Measurements from ENCODE around the gene TMEFF2.

The TMEFF2 gene

DNA sequence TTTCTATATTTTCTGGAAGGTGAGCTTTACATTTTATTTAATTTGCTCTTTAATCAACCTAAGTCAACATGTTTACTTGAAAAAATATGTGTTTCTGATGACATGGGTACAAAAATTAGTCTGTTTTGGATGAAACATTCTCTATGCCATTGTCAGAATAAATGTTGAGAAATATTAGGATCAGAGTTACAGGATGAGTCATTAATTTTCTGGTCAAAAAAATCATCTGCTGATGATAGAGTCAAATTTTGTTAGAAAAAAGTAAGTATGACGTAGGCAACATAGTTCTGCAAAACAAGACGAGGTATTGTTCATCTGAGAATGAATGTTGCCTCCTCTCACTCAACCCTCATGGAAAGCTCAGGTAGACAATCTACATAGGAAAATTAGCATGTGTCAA is 240.3 kb downstream of the TMEFF2 start:
- no peak for DNase-seq

- no peak for DNase-seq
Observed at GRCh38 chr2:191952515-191953270, 242.0 kb downstream of the TMEFF2 start.

GRCh38 chr2:191951832-191952231 is 242.9 kb downstream of the TMEFF2 start:
- DNase-seq, result no peak

DNA sequence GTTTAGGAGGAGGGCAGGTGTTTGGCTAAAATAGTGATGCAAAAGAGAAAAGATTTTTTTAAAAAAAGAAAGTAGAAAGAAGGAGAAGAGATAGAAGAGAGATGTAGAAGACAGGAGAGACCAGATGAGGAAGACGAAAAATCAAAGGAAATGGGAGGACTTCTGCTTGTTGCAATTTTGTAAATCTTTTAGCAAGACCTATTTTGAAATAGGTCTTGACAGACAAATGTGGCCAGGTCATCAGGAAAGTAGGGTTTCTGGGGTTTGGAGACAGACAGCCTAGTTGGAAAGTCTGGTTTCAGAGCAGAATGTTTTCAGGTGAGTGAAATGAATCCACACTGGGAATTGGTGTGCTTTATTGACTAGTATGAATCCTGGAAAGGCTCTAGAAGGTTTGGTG is 243.4 kb downstream of the TMEFF2 start:
- no peak for DNase-seq

DNA sequence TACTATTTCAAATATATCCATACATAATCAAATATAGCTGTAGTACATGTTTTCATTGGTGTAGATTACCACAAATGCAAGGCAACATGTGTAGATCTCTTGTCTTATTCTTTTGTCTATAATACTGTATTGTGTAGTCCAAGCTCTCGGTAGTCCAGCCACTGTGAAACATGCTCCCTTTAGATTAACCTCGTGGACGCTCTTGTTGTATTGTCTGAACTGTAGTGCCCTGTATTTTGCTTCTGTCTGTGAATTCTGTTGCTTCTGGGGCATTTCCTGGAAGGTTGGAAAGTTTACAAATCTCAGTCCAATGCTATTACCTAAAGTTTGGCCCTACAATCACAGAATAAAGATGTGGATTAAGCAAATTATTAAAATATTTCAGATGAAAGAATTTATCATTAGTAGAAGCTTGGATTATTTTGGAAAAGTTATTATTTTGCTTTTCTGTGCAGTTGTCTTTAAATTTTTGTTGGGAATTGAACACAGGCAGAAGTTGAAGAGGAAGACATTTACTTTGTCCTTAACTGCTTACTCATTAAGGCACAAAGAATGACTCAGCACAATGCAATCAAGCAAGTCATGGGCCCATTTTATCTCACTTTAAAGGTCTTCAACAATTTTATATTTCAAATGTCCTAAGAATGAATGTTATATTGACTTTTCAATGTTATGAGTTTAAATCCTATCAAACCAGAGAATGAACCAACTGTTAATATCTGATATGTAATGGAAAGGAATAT is 244.4 kb downstream of the TMEFF2 start:
- DNase-seq, result peak; percentile 68

GRCh38 chr2:191947235-191947634 is 247.5 kb downstream of the TMEFF2 start:
- DNase-seq, result no peak

- no peak for DNase-seq
Observed at GRCh38 chr2:191946471-191947182, 248.1 kb downstream of the TMEFF2 start.

DNA sequence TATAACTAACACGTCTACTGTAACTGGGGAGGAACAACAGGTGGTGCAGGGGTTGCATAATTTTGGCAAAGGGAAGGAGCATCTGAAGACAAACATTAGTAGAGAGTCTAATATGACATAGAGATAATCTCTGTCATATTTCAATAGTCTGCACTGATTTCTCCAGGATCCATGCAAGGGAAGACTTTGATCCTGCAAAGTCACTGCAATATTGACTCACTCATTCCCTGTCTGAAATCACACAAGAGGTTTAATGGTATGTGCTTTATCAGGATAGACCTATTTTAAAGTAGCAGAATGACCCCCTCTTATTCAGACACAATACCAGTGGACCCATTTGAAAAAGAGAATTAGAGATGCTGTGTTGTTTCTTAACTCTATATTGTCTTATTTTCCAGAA is 249.1 kb downstream of the TMEFF2 start:
- no peak for DNase-seq

GRCh38 chr2:191942739-191943103 is 252.0 kb downstream of the TMEFF2 start:
- no peak for DNase-seq

DNA sequence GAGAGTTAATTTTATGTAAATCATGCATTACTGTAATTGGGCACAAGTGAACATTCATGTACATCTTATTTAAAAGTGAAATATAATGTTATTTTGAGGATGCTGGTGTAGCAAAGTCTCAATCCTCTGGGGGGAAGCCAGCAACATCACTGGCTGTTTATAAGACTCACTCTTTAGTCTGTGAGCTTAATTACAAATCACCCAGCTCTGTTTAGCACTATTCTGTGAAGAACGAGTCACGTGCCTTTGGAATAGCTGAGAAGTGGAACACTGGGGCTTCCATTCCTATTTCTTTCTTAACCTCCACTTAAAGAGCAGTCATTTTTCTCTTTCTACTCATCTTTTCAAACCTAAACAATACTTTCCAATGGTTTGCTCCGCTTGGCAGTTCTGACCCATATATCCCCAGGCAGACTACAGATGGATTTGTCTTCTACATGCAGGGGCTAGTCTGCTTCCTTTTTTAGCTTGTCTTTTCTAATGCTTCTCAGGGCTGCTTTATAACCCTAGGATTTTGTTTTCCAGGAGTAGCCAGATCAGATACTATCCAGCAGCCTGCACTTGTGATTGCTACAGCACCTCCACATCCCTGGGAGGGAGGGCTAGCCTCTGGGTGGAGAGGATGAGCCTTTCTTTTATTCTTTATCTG is 252.5 kb downstream of the TMEFF2 start:
- peak; percentile 39 for DNase-seq

- no peak for DNase-seq
Observed at GRCh38 chr2:191941376-191941929, 253.3 kb downstream of the TMEFF2 start.

- no peak for DNase-seq
Observed at GRCh38 chr2:191938779-191939178, 256.0 kb downstream of the TMEFF2 start.

GRCh38 chr2:191936882-191937405 is 257.8 kb downstream of the TMEFF2 start:
- no peak for DNase-seq

- no peak for DNase-seq
Observed at GRCh38 chr2:191935247-191935646, 259.5 kb downstream of the TMEFF2 start.

GRCh38 chr2:191933307-191934105 is 261.2 kb downstream of the TMEFF2 start:
- no peak for DNase-seq

DNA sequence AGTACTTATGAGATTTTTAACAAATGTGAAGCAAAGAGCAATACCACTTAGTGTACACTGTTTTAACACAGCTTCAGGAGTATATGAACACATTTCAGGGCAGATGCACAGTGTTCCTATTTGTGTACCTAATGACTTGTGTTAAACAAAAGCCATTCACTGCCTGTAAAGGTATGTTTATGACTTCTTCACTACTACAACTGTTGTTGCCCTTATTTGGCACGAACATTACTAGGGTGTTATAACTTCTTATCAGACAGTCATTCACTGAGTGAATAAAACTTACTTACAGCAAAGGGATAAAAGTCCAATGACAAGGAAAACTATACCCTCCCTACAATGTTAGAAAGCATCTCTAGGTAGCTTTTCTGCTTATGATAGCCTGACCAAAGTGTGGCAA is 262.4 kb downstream of the TMEFF2 start:
- DNase-seq, result no peak

GRCh38 chr2:191931329-191931728 is 263.4 kb downstream of the TMEFF2 start:
- DNase-seq, result no peak

GRCh38 chr2:191930205-191930604 is 264.5 kb downstream of the TMEFF2 start:
- no peak for DNase-seq

DNA sequence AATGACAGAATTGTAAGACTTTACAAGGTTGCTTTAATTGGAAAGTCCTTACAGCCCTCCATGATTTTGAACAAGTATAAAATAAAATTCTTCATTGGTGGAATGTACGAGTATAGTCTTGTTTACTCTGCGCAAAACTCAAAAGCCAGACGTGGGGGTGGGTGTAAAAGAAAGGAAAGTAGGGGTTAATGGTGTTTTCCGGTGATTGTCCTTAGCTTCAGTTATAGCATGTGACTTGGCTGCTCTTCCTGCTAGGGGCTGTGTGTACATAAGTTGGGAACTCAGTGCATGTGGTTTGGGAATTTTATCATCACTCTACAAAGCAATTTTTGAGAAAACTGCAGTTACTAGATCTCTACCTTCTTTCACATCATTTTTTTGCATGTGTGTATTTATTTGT is 265.4 kb downstream of the TMEFF2 start:
- no peak for DNase-seq

DNA sequence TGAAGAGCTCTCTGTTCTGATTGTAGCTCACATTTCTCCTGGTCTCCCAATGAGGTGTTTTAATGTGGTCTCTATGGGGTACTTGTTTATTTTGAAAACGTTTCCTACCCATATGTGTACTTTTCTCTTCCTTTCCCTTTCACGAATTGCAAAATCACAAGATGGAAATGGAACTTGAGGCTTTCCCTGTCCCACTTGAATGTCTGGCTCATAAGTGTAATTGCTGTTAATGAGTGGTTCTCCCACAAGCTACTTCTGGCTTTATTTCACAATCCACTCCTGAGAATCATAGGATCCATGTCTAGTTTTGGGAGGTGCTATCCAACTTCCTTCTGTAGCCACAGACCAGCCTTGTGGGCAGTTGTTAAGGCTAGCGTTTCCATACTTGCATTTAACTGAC is 266.7 kb downstream of the TMEFF2 start:
- DNase-seq, result peak; percentile 34

DNA sequence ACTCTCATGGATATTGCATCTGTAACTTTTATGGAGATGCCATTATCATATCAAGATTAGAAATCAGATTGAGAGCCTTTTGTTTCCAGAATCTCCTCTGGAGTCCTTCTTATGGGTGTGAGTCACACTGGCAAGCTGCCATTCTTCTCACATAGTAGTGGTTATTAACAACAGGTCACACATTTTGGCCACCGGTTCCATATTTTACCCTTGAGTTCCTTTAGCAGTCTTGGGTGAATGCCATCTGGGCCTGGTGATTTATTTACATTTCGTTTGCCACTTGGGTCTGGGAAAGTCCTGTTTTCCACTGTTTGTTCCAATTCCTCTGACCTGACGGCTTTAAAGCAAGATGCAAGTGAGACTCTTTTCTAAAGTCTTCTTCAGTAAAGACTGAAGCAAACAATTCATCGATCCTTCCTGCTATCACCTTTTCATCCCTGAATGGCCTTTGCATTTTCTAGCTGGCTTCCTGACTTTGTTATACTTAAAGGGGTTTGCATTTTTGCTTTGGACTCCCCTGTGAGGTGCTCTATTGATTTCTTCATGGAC is 267.3 kb downstream of the TMEFF2 start:
- DNase-seq, result peak; percentile 86

DNA sequence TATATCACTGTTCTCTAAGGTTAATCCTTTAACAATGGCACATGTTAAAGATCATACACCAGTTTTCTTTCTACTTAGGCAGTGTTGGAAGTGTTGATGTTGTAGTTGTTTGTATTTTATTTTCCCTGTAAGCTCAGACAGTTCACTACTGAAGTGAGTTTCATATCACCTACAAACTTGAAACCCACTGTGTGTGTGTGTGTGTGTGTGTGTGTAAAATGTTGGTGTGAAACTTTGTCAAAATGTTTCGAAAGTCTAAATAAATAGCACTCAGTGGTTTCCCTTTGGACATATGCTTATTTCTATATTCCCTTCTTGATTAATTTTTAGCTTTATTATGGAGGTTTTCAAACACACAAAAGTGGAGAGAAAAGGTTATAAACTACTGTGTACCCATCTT is 268.1 kb downstream of the TMEFF2 start:
- no peak for DNase-seq
